ENCODE data around the gene PGC. TPM values are rescaled to one million over a fixed set of nuclear protein-coding genes. Genes with fewer than 3 reads are reported as not detected.

Gene PGC
- total RNA-seq, 1 experiment from 2014 or later = not detected

DNA sequence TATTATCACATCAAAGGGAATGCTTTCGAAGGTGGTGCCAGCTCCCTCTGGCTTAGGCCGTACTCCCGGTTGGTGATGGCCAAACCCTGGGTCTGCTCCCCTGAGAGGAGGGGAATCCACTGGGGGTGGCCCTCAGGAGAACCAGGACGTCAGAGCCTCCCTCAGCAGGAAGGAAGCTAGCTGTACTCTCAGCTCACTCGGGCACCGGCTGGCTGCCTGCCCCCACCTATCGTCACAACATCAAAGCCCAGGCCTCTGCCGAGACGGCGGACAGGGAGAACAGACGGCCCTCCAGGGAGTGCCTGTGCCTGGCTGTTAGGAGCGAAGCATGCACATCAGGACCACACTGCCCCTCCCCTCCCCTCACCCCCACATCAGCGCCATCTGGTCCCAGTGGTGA is 9.2 kb upstream of the PGC start:
- no peak overlapping the region for H3K4ac ChIP-seq (ENCODE audit: low read depth, low read length)
- H2BK12ac ChIP-seq (ENCODE audit: insufficient read length, low read depth, low read length) = no peak overlapping the region
- no peak overlapping the region for H2BK120ac ChIP-seq (ENCODE audit: low read depth, low read length, poor library complexity, severe bottlenecking)
- H3K23me2 ChIP-seq (ENCODE audit: insufficient read length, low read depth, low read length, poor library complexity, severe bottlenecking) = no peaks in the 10 kb centered on the region
- H3K79me2 ChIP-seq (ENCODE audit: insufficient read depth, low read length) = no peaks in the 10 kb centered on the region
- H3T11ph ChIP-seq (ENCODE audit: low read length) = no peak overlapping the region
- no peak overlapping the region for H4K91ac ChIP-seq (ENCODE audit: insufficient read length, low read depth, low read length)
- TF ChIP-seq, protein P1, sequence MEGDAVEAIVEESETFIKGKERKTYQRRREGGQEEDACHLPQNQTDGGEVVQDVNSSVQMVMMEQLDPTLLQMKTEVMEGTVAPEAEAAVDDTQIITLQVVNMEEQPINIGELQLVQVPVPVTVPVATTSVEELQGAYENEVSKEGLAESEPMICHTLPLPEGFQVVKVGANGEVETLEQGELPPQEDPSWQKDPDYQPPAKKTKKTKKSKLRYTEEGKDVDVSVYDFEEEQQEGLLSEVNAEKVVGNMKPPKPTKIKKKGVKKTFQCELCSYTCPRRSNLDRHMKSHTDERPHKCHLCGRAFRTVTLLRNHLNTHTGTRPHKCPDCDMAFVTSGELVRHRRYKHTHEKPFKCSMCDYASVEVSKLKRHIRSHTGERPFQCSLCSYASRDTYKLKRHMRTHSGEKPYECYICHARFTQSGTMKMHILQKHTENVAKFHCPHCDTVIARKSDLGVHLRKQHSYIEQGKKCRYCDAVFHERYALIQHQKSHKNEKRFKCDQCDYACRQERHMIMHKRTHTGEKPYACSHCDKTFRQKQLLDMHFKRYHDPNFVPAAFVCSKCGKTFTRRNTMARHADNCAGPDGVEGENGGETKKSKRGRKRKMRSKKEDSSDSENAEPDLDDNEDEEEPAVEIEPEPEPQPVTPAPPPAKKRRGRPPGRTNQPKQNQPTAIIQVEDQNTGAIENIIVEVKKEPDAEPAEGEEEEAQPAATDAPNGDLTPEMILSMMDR (conservative IDR thresholded peaks at IDR 0.05) = no peak
- H2BK20ac ChIP-seq (ENCODE audit: low read depth, low read length, poor library complexity, severe bottlenecking) = no peak overlapping the region
- WGBS (ENCODE audit: extremely low coverage, insufficient read length, low lambda C conversion rate) = no CpG with 5 or more reads among the region's 13 CpGs
- no peak overlapping the region for H4K5ac ChIP-seq (ENCODE audit: insufficient read length, low read depth, low read length)
- Mint-ChIP-seq H3K36me3 (ENCODE audit: insufficient read depth in 1 of 3, low read depth in 3 of 3) (no peaks in the 10 kb centered on the region), H3K27me3 (ENCODE audit: low read depth) (peaks cover 14% of the 10 kb centered on the region), H3K9me3 (no peaks in the 10 kb centered on the region), H3K4me1 (peaks cover 5 to 9% of the 10 kb centered on the region in 2 experiments; a peak in 3 of 4 replicates), H3K27ac (no peak overlapping the region; a peak in 1 of 7 replicates), H3K4me3 (no peak overlapping the region)
- no peak overlapping the region for H2BK15ac ChIP-seq (ENCODE audit: low read depth, low read length)
- no peak overlapping the region for H3K18ac ChIP-seq (ENCODE audit: insufficient read length, low read depth, low read length)
- H3K4me1 ChIP-seq (ENCODE audit: insufficient read depth, low read length) = no peaks in the 10 kb centered on the region
- H3K4me2 ChIP-seq (ENCODE audit: insufficient read depth, insufficient read length, low read length) = no peak overlapping the region
- no peak overlapping the region for H2BK5ac ChIP-seq (ENCODE audit: insufficient read length, low read length)
- no peak overlapping the region for H4K8ac ChIP-seq (replicated peaks; ENCODE audit: insufficient read length, low read depth, low read length)
- H3K56ac ChIP-seq (ENCODE audit: insufficient read length, low read depth, low read length) = no peak overlapping the region
- no peaks in the 10 kb centered on the region for H3K79me1 ChIP-seq (ENCODE audit: insufficient read depth, low read depth, low read length, poor library complexity, severe bottlenecking)
- H2AFZ ChIP-seq (ENCODE audit: low read length) = no peak overlapping the region
- no peak overlapping the region for H3K23ac ChIP-seq (ENCODE audit: insufficient read length, low read depth, low read length)
- no peaks in the 10 kb centered on the region for H4K20me1 ChIP-seq (ENCODE audit: control insufficient read depth, insufficient read depth, insufficient read length)
- no peak overlapping the region for H3K27ac ChIP-seq (ENCODE audit: insufficient read length, low read depth, low read length)
- no peak overlapping the region for H3K9ac ChIP-seq (ENCODE audit: extremely low read depth, insufficient read length, low read length)
- H3K9me3 ChIP-seq (ENCODE audit: control insufficient read depth, low read depth, low read length) = no peaks in the 10 kb centered on the region
- H2AK5ac ChIP-seq (ENCODE audit: insufficient read length, low read length) = no peak overlapping the region
- no peak overlapping the region for H3K14ac ChIP-seq (ENCODE audit: insufficient read depth, low read length)
- no peak for DNase-seq
- H3K27me3 ChIP-seq (ENCODE audit: insufficient read depth, low read length) = no peaks in the 10 kb centered on the region

Data from H9 (cell line).